ENCODE measurements around the gene RBM18. TPM values are rescaled to one million over a fixed set of nuclear protein-coding genes. Genes with fewer than 3 reads are reported as not detected.

RBM18 gene
- polyA plus RNA-seq, 10 donors: 23.2 to 37.0 (median 29.3) TPM

DNA sequence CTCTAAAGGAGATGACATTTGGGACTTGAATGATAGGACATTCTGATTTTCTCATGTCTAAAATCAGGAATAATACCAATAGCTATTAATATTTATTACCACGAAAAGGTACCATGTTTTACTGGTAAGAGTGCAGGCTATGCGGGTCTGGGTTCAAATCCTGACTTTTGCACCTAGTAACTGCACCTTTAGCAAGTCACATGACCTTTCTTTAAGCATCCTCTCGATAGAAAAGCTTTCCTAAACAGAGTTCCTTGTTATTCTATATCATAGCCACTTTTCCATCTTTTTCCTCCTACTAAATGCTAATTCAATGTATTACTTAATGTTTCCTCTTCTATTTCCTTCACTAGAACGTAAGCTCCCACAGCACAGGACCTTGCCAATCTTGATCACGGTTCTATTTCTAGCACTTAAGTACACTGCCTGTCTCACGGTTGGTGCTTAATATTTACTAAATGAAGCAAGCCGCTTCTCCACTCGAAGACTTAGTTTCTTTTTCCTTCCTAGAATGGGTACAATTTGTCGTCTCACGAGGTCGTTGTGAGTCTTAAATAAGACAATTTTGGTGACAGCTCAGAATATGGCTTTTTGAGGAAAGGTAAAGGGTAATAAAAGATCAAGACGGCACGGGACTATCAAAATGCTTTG is 816 bp downstream of the RBM18 start:
- DNase-seq: no peak

DNA sequence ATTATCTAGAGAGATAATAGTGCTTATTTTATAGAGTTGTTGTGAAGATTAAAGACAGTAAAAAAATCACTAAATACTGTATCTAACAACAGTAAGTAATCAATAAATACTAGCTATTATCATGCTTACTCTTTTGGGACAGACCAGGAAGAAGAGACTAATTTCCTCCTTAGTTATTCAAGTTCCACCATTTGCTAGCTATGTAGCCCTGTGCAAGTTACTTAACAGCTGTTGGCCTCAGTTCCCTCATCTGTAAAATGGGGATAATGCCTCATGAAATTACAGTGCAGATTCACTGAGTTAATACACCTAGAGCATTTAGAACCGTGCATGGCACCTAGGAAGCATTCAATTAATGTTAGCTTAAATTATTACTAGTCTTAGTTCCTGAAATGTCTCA is 2.6 kb downstream of the RBM18 start:
- no peak for DNase-seq

DNA sequence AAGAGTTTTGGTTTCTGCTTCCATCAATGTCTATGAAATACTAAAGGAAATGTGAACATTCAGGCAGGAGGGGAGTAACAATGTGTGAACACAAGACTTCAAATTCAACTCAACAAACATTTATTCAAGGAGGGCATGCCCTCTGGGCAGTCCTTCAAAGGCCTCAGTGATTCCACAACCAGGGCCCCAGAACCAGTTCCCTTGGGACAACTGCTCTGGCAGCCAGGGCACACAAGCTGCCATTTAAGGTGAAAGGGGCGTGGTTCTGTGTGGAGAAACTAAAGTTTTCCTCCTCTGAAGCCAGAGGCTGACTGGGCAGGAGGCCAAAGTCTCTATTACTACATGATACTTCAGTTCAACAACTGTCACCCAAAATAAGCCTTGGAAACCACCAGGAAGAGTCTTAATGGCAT is 3.2 kb downstream of the RBM18 start:
- peak in 2 of 3 donors; percentile 7 to 42 for DNase-seq

GRCh38 chr9:122258886-122259415 is 5.7 kb downstream of the RBM18 start:
- DNase-seq: no peak

DNA sequence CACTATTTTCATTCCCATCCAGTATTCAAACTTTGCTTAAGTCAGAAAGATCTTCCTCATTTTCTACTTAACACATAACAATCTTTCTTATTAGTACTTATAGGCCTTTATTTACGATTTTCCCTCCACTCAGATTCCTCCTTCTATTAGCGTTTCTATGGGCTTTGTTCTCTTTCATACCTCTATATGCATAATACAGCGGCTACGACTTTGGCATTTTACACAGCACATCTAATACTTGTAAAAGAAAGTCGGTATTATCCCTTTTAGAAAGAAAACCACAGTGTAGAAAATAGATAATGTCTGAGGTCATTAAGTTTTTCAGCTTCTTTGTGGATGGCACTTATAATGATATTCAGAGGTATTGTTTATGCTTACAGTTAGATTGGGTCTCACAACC is 8.4 kb downstream of the RBM18 start:
- DNase-seq: no peak

- no peak for DNase-seq
Measured at GRCh38 chr9:122254761-122255160, 9.9 kb downstream of the RBM18 start.

DNA sequence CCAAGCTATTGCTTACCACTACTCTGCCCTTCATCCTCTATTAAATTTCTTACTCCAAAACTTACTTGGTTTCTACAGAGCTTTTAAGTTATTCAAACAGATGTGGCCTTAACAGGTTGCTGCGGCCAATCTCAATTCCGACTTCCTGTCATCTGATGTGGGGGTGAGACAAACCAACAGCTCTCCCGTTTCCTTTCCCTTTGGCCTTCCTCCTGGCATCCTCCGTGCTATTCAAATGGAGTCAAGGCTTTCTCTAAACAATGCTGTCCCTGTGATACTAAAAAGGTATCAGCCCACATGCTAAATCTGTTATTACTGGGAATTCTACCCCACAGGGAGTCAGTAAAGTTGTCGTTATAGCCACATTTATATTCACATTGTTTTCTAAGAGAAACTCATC is 11.8 kb downstream of the RBM18 start:
- peak in 1 of 3 donors; percentile 12 for DNase-seq

DNA sequence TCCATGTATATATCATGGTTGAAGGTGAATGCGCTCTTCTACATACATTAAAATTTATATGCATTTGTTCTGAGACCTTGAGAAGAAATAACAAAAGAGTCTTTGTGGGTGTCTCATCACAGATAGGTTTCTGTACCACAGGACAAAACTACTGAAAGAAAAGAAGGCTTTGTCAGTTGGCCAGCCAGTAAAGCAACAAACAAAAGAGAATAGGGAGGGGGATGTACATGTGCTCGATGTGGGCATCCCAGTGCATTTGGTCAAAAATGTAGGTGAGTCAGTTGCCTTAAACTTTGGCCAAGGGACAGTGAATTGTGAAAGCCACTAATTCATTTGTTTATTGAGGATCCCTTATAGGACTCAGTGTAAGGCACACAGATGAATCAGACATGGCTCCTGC is 13.3 kb downstream of the RBM18 start:
- no peak for DNase-seq

DNA sequence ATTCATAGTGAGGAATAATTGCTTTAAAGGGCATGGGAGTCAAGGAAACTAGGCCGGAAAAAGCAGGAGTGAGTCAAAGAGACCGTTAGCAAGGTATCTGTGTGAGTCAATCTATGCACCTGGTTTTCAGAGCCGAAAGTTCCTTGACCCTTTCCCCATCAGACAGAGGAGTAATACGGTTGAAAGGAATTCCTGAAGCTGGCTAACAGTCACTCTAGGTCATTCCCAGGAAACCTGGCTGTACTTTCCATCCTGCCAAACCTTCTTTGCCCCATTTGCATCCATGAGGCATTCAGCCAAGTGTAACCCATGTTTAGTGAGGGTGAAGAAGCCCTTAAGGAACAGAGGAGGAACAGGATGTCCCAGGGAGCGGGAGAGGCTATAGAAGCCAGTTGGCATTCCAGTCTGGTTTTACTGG is 16.2 kb downstream of the RBM18 start:
- no peak for DNase-seq

GRCh38 chr9:122246666-122247065 is 18.0 kb downstream of the RBM18 start:
- DNase-seq: no peak

DNA sequence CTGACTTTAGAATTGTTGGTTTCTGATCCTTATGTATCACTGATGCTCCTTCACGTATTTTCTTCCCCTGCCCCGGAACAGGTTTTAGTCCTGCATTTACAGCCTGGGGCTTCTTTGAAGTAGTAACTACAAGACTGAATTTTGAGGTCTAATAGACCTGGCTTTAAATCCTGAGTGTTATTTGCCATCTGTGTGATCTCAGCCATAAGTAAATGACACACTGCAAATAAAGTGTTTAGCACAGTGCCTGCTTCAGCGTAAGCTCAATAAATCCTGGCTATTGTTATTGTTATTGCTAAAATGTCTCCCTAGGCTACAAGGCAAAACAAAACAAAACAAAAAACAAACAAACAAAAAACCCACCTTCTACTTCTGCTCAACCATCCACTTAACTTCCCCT is 20.3 kb downstream of the RBM18 start:
- no peak for DNase-seq

DNA sequence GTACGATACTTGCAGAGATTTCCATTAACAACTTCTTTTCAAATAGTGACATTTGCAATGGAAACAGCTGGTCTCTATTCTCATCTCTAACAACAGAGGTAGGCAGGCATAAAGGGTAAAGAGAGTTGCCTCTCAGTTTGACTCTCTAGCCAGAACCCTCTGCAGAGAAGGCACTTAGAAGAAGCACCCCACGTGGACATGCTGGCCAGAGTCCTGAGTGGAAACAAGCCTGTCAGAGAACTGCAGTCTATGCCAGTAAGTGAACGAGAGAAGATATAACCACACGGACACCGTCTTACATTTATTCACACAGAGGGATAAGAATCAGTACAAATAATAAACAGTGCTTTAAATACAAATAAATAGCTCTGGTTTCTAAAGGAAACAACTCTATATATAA is 24.9 kb downstream of the RBM18 start:
- no peak for DNase-seq

DNA sequence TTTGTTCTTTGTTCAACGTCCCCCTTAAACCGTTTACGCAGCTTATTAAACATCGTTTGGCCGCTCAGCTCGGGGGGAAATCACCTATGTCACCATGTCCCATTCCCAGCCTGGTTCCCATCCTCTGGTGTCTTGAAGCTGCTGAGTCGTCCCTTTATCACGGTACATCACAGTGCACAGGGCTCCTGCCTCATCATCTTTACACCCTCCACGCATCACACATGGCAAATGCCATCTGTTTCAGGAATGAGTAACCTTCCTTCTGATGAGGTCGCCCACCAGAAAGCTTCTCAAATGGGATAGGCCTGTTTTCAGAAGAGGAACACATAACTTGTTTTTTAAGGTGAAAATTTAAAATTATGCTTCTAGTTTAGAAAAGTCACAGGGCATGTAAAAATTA is 28.0 kb downstream of the RBM18 start:
- DNase-seq: no peak

DNA sequence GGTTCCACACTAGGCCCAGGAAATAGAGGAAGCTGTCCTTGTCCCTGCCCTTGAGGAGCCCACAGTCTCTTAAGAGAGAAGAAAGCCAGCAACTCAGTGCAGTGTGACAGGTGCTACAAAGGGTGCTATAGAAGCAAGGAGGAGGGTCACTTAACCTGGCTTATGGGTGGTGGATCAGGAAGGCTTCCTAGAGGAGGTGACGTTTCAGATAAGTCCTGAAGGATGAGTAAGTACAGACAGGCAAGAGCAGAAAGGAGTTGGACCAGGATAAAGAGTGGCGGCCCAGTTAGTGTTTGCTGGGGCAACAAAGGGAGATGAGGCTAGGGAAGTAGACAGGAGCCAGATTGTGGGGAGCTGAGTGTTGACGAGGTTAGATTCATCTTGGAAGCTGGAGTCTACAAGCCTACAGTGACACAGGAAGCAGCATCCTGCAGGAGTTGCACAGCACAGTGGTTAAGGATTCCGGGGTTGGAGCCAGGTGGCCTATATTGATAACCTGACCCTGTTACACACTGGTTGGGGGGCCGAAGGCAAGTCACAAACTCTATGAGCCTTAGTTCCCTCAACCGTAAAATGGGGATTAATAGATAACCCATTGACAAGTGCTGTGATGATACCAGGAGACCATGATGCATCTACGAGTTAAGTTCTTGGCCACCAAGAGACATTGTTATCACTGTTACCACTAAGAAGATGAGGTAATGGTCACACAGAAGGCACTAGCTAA is 30.5 kb downstream of the RBM18 start:
- DNase-seq: no peak

DNA sequence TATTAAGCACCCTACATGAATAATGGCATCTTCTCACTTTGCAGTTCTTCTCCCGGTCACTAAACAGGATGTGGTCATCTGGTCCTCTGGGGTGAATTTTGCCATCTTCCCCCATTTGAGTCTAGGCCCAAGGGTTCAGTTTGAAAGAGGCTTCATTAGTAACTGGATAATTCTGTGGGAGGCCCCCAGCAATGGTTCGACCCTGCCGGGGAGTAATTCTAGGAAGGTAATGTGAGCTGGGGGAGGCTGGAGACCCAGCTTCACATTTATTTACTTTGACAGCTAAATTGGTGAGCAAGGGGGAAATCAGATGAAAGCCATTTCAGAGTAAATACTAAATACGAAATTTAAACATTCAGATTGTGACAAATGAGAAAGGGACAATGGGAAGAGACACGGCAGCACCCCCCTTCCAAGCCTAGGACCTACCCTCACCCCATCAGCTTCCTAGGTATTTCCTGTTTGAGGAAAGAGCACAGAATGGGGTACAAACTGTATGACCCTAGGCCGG is 31.8 kb downstream of the RBM18 start:
- DNase-seq: no peak

DNA sequence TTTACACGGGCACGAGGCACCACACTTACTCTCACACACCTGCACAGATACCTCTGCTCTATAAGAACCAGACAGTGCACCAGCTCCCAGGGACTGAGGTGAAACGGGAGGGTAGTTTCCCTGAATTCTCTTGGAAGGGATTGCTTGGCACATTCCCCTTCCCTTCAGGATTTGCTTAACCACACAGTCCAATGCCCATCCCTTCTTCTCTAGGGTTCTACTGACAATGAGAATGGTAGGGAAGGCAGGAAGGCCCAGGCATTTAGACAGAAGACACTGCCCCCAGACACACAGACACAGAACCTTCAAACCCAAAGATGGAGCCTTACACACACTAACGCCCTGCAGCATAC is 35.2 kb downstream of the RBM18 start:
- DNase-seq: no peak

- peak in 1 of 3 donors; percentile 44 for DNase-seq
Measured at GRCh38 chr9:122228568-122229484, 35.8 kb downstream of the RBM18 start, which contains the start of gene LHX6. Gene LHX6, minus strand, starts transcription at chr9:122228957. Its CDS starts 217 bp downstream, at chr9:122228740.

DNA sequence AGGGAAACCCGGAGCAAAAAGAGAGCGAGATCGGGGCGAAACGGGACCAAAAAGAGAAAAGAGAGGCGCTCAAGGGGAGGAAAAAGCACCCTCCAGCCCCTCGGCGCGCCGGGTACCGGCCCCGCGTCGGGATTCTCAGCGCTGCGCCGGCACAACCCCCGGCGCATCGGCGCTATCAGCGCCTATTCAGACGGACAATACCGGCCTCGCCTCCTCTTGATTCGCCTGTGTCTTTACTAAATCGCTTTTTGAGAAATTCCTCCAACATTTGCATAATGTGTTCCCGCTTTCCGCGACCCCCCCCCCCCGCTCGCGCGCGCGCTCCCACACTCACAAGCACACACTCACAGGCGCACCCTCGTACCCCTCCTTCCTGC is 36.5 kb downstream of the RBM18 start:
- peak in 1 of 3 donors; percentile 52 for DNase-seq

DNA sequence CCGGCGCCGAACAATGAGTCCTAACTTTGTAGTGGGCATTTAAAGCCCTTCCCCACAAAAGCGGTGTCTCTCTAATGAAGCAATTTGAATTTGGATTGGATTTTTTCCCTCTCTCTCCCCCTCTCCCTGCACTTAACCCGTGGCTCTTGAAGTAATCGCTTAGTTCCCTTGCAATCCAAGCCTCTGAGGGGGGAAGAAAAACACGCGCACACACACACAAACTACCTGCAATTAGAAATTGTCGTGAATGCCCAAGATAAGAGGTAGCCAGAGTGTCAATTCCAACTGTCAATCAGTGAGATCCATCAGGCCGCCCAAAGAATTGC is 37.1 kb downstream of the RBM18 start:
- no peak for DNase-seq

- no peak for DNase-seq
Measured at GRCh38 chr9:122226758-122227574, 37.7 kb downstream of the RBM18 start.

GRCh38 chr9:122226142-122226757 is 38.4 kb downstream of the RBM18 start:
- no peak for DNase-seq
